HUES48 (cell line): ENCODE results near the gene TARM1.

ENCODE experiments used
- H3K27ac ChIP-seq: one replicate; pipeline ENCODE4 v1.7.0; 2013; ENCODE audit warnings: low read depth, low read length, inconsistent platforms
- H3K27me3 ChIP-seq: 2 replicates; pipeline ENCODE4 v1.6.1; 2013; ENCODE audit warnings: mild to moderate bottlenecking, low read length; ENCODE audit not compliant: control insufficient read depth, insufficient read depth
- H3K36me3 ChIP-seq: 2 replicates; pipeline ENCODE4 v1.6.1; 2013; ENCODE audit warnings: low read length; ENCODE audit not compliant: control insufficient read depth, insufficient read depth
- H3K4me1 ChIP-seq: 2 replicates; pipeline ENCODE4 v1.6.1; 2013; ENCODE audit warnings: mild to moderate bottlenecking, low read length; ENCODE audit not compliant: control insufficient read depth, insufficient read depth
- H3K4me3 ChIP-seq: 2 replicates; pipeline ENCODE4 v1.5.1; 2013; ENCODE audit warnings: mild to moderate bottlenecking, low read depth, low read length
- H3K9ac ChIP-seq: 2 replicates; pipeline ENCODE4 v1.6.1; 2013; ENCODE audit warnings: mild to moderate bottlenecking, low read depth, low read length, moderate library complexity
- H3K9me3 ChIP-seq: 2 replicates; pipeline ENCODE4 v1.6.1; 2013; ENCODE audit warnings: low read length; ENCODE audit not compliant: control insufficient read depth, insufficient read depth

TARM1 gene

DNA sequence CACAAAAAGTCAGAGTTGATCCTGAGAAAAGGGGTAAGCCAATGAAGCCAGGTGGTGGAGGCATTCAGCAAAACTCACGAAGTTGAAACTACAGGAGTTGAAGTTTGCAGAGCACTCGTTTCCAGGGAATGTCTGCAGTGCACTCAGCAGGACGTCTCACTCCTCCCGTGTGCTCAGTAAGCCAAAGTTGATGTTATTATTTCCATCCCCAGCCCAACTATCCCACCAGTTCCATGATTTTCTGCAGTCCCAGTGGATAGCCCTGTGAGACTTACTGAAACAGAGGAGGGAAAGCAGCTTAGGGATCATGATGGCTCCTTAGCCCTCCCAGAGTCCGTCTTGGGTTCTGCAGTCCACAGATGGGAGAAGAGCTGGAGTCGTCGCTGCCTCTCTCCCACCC is at the start of gene TARM1:
TARM1 (minus strand) TSS at position 334 of the 400 bp plus-strand sequence; CDS start at position 309, 25 bp downstream.
- Histone ChIP-seq H3K36me3 (no peaks in the 10 kb centered on the region), H3K4me1 (no peaks in the 10 kb centered on the region)

DNA sequence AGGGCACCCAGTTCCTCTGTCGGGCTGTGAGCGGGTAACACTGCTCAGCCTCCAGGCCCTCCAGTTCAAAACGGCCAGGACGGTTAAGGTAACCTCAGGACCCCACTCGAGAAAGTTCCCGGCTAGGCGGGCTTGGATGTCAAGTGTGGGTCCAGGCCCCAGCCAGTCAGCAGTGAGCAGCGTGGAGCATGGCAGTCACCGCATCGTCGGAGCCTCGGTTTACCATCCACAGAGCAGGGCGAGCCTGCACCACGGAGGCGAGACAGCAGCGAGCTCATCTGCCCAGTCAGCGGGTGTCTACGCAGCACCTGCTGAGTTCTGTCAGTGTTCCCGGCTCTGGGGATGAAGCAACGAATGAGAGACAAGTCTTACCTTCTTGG is 48.4 kb upstream of the TARM1 start:
- H3K36me3 ChIP-seq: peaks cover 64% of the 10 kb centered on the region
- no peak overlapping the region for H3K4me3 ChIP-seq
- H3K9ac ChIP-seq: no peak overlapping the region
- H3K27ac ChIP-seq: no peak overlapping the region
- H3K27me3 ChIP-seq: no peaks in the 10 kb centered on the region
- no peaks in the 10 kb centered on the region for H3K4me1 ChIP-seq
- no peaks in the 10 kb centered on the region for H3K9me3 ChIP-seq

More for the DNA sequence above, at the start of gene TARM1:
- Histone ChIP-seq H3K4me3 (no peak within 1 kb of the TSS), H3K27me3 (no peaks in the 10 kb centered on the region), H3K27ac (no peak within 1 kb of the TSS), H3K9me3 (no peaks in the 10 kb centered on the region), H3K9ac (no peak within 1 kb of the TSS)

DNA sequence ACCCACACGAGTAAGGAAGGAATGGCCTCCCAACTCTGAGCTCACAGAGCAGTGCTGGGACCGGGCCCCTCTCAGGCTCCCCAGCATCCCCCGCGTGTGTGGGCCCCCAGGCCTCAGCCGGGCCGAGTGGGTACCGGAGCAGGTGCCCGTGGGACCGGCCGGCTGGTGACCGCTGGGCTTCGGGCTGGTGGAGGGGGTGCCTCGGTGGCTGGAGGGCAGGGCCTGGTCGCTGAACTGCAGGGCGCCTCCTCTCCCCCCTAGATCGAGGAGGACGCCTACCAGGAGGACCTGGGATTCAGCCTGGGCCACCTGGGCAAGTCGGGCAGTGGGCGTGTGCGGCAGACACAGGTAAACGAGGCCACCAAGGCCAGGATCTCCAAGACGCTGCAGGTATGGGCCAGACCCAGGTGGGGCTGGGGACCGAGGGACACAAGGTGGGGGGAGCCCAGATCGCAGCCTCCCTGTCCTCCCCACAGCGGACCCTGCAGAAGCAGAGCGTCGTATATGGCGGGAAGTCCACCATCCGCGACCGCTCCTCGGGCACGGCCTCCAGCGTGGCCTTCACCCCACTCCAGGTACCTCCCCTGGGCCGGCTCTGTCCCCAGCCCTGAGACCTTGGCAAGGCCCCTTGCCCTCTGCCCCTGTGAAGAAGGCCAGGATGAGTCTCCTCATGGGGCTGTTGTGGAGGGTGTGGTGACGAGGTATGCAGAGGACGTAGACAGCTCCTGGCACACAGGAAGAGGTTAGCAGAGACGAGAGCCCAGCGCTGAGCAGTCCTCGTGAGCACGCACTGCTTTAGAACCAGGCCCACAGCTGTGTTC is 47.8 kb upstream of the TARM1 start:
- peaks cover 70% of the 10 kb centered on the region for H3K36me3 ChIP-seq
- no peaks in the 10 kb centered on the region for H3K9me3 ChIP-seq
- no peak overlapping the region for H3K9ac ChIP-seq
- H3K4me3 ChIP-seq: no peak overlapping the region
- no peak overlapping the region for H3K27ac ChIP-seq
- H3K27me3 ChIP-seq: no peaks in the 10 kb centered on the region
- H3K4me1 ChIP-seq: no peaks in the 10 kb centered on the region

DNA sequence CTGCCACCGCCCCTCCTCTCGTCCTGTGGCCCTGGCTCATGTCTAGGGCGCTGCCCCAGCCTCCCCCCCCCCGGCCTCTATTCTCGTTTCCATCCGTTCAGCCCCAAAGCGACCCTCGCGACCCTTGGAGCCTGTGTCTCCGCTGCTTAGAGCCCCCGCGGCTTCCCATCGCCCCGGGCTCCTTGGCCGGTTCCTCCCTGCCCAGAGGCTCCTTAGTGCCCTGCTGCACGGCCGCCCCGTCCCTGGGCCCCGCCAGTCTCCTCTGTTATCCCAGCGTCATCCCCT is 47.2 kb upstream of the TARM1 start:
- no peaks in the 10 kb centered on the region for H3K9me3 ChIP-seq
- no peaks in the 10 kb centered on the region for H3K4me1 ChIP-seq
- H3K27me3 ChIP-seq: no peaks in the 10 kb centered on the region
- H3K36me3 ChIP-seq: peaks cover 76% of the 10 kb centered on the region
- H3K27ac ChIP-seq: no peak overlapping the region
- no peak overlapping the region for H3K4me3 ChIP-seq
- no peak overlapping the region for H3K9ac ChIP-seq

DNA sequence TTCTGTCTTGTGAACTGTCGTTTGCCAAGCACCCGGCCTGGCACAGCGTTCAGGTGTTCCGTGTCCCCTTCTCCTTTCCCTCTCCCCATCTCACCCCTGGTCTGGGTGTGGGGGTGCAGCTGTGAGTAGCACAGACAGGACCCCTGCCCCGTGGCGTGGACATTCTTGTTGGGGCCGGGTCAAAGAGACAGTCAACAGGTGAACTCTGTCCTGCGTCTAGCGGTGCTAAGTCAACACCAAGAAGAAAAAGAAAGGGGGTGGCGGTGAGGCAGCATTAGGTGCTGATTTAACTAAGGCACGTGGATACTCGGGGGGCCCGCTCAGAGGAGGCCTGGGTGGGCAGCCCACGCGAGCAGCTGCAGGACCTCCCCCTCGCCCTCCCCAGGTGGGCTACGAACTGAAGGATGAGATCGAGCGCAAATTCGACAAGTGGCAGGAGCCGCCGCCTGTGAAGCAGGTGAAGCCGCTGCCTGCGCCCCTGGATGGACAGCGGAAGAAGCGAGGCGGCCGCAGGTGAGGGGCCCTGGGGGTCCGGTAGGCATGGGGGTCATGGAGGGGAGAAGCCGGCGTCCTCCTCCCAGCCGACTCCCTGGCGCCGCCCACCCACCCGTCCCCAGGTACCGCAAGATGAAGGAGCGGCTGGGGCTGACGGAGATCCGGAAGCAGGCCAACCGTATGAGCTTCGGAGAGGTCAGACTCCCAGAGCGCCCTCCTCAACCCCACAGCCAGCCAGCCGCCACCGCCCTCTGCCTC is 46.7 kb upstream of the TARM1 start:
- Histone ChIP-seq H3K27ac (no peak overlapping the region), H3K9me3 (no peaks in the 10 kb centered on the region), H3K4me3 (no peak overlapping the region), H3K9ac (no peak overlapping the region), H3K27me3 (no peaks in the 10 kb centered on the region), H3K4me1 (no peaks in the 10 kb centered on the region), H3K36me3 (peaks cover 81% of the 10 kb centered on the region)

DNA sequence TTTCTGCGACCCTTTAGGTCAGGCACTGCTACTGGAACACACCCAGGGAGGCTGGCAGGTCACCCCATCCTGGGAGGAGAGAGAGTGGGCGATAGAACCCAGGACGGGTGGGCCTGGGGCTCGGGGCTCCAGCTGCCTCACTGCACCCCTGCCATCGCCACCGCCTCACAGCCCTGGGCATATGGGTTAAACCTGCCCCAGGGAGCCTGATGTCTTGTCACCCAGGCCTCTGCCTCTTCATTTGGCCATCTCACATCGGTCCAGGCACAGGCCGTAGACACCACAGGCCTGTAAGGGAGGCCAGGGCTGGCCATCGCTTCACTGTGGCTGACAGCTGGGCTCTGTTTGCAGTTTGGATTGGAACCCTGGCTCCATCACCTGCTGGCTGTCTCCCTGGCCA is 44.5 kb upstream of the TARM1 start:
- H3K27me3 ChIP-seq: no peaks in the 10 kb centered on the region
- H3K4me1 ChIP-seq: no peaks in the 10 kb centered on the region
- peaks cover 86% of the 10 kb centered on the region for H3K36me3 ChIP-seq
- no peak overlapping the region for H3K4me3 ChIP-seq
- H3K27ac ChIP-seq: no peak overlapping the region
- no peak overlapping the region for H3K9ac ChIP-seq
- H3K9me3 ChIP-seq: no peaks in the 10 kb centered on the region

DNA sequence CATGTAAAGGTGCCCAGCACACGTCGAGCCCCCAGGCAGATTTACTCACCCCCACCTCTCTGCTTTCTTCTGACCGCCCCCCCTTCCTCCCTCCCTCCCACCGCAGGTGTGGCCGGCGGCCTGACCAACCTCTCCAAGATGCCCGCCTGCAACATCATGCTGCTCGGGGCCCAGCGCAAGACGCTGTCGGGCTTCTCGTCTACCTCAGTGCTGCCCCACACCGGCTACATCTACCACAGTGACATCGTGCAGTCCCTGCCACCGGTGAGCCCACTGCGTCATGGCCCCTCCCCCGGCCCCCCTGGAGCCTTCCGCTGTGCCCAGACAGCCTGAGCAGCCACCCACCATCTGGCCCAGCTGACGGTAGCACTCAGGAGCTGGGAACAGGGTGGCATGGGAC is 43.2 kb upstream of the TARM1 start:
- H3K36me3 ChIP-seq: peaks cover 91% of the 10 kb centered on the region
- H3K4me1 ChIP-seq: no peaks in the 10 kb centered on the region
- no peak overlapping the region for H3K27ac ChIP-seq
- H3K4me3 ChIP-seq: no peak overlapping the region
- no peak overlapping the region for H3K9ac ChIP-seq
- no peaks in the 10 kb centered on the region for H3K27me3 ChIP-seq
- no peaks in the 10 kb centered on the region for H3K9me3 ChIP-seq

DNA sequence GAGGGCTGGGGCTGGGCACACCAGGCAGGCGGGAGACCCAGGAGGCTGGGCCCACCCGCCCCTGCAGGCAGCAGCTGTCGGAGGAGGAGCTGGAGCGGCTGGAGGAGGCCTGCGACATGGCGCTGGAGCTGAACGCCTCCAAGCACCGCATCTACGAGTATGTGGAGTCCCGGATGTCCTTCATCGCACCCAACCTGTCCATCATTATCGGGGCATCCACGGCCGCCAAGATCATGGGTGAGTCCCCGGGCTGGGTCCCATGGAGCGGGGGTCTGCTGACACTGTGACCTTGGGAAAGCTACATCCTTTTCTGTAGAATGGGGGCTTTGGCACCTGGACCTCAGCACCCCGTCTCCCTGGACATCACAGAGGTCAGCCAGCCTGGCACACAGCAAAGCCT is 42.5 kb upstream of the TARM1 start:
- Histone ChIP-seq H3K4me3 (no peak overlapping the region), H3K9ac (no peak overlapping the region), H3K4me1 (no peaks in the 10 kb centered on the region), H3K36me3 (peaks cover 88% of the 10 kb centered on the region), H3K27ac (no peak overlapping the region), H3K9me3 (no peaks in the 10 kb centered on the region), H3K27me3 (no peaks in the 10 kb centered on the region)

DNA sequence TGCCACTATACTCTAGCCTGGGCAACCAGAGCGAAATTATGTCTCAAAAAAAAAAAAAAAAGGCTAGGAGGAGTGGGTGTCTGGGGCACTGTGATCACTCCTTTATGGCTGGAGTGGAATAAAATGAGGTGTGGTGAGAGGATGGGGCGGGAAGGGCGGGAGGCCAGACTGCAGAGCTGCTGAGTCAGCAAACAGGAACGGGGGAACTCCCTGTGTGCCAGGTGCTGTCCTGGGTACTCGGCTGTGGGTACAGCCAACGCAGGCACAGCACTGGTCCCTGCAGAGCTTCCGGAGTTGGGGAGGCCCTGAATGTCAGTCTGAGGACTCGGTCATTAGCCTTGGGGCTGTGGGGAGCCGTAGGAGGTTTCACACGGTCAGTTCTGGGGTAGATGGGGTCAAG is 40.1 kb upstream of the TARM1 start:
- Histone ChIP-seq H3K27me3 (no peaks in the 10 kb centered on the region), H3K9me3 (no peaks in the 10 kb centered on the region), H3K36me3 (peaks cover 77% of the 10 kb centered on the region), H3K27ac (no peak overlapping the region), H3K4me3 (no peak overlapping the region), H3K9ac (no peak overlapping the region), H3K4me1 (no peaks in the 10 kb centered on the region)

DNA sequence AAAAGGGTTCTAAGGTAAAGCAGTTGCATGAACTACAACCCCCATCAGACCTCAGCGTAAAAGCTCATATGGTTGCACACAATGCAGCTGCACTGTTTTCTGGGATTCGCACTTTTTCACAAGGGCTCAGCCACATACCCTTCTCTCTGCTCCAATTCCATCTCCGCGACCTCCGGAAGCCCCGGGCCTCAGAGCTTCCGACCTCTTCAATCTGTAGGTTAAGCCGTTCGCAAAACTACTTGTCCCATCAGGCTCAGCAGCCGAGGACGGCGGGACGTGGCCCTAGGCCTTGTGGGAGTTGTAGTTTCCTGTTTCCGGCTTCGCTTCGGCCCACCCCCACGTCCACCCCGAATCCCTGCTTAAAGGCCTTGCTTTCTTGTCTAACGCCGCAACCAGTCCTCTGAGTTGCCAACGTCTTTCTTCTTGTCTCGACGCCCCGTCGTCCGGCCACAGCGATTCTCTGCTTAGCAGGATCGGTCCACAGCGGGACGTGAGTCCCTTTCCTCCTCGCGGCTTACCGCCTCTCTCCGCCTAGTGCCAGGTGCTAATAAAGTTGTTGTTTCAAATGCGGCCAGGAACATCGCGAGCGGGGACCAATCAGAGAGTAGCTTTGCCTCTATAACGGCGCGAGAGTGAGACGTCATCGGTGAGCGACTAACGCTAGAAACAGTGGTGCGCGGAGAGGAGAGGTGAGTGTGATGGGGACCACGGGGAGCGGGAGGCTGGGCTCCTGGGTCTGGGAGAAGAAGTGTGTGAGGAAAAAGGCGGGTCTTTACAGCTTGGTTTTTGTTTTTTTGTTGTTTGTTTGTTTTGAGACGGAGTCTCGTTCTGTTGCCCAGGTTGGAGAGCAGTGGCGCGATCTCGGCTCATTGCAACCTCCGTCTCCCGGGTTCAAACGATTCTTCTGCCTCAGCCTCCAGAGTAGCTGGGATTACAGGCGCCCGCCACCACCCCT is 34.2 kb upstream of the TARM1 start, which contains the start of the genes PRPF31 and TFPT:
PRPF31 (plus strand) TSS at position 646 of the 955 bp plus-strand sequence. CDS start 2,525 bp downstream, outside the sequence.
TFPT (minus strand) TSS at position 549 of the 955 bp plus-strand sequence; CDS start at position 161, 388 bp downstream.
- no peaks in the 10 kb centered on the region for H3K27me3 ChIP-seq
- peak within 1 kb of the TSS; percentile 77 for H3K27ac ChIP-seq
- peak within 1 kb of the TSS; percentile 87 for H3K4me3 ChIP-seq
- no peaks in the 10 kb centered on the region for H3K9me3 ChIP-seq
- peaks cover 44% of the 10 kb centered on the region for H3K36me3 ChIP-seq
- H3K9ac ChIP-seq: peak within 1 kb of the TSS; percentile 90
- no peaks in the 10 kb centered on the region for H3K4me1 ChIP-seq
